ENCODE data around the gene MARVELD1. TPM values are rescaled to one million over a fixed set of nuclear protein-coding genes. Genes with fewer than 3 reads are reported as not detected.

MARVELD1 gene
- total RNA-seq: 60.7 and 71.5 TPM in 2 replicates

GRCh38 chr10:97713339-97713825 is at the start of gene MARVELD1:
Gene MARVELD1, plus strand, starts transcription at chr10:97713730. Its CDS starts 147 bp downstream, at chr10:97713877.

GRCh38 chr10:97686962-97687784 is 26.4 kb upstream of the MARVELD1 start, which contains the start of gene AVPI1:
Gene AVPI1, minus strand, starts transcription at chr10:97687241. Its CDS starts 7,336 bp downstream, at chr10:97679905.

GRCh38 chr10:97736902-97737769 is 23.6 kb downstream of the MARVELD1 start, which contains the start of gene ZFYVE27:
Gene ZFYVE27, plus strand, starts transcription at chr10:97737128. Its CDS starts 1,350 bp downstream, at chr10:97738478.

Other genes starting within 250 kb of the MARVELD1 start
- 75.6 and 88.4 TPM in 2 replicates for gene MMS19, start 215.3 kb upstream of the MARVELD1 start, total RNA-seq
- 37.8 and 52.3 TPM in 2 replicates for gene UBTD1, start 214.8 kb upstream of the MARVELD1 start, total RNA-seq
- 0.85 TPM in 1 of 2 replicates, not detected in the other for gene ANKRD2, start 141.0 kb upstream of the MARVELD1 start, total RNA-seq
- 0.17 and 0.58 TPM in 2 replicates for gene HOGA1, start 129.3 kb upstream of the MARVELD1 start, total RNA-seq
- not detected in 2 replicates for gene C10orf62, start 124.0 kb upstream of the MARVELD1 start, total RNA-seq
- gene MORN4, start 80.2 kb upstream of the MARVELD1 start, total RNA-seq: 3.9 and 33.7 TPM in 2 replicates
- gene PI4K2A, start 73.1 kb upstream of the MARVELD1 start, total RNA-seq: 20.1 and 23.7 TPM in 2 replicates
- 15.9 and 29.3 TPM in 2 replicates for gene AVPI1, start 26.5 kb upstream of the MARVELD1 start, total RNA-seq
- 10.0 and 15.4 TPM in 2 replicates for gene ZFYVE27, start 23.4 kb downstream of the MARVELD1 start, total RNA-seq
- gene SFRP5, start 58.3 kb downstream of the MARVELD1 start, total RNA-seq: 0.09 and 0.58 TPM in 2 replicates
- gene GOLGA7B, start 136.1 kb downstream of the MARVELD1 start, total RNA-seq: not detected in 2 replicates